Loucy (cell line): ENCODE measurements around the gene ITPRIPL1.

Source experiments
- H2AFZ ChIP-seq: fragments of 200-600 bp; sonication (generic); 2 replicates; pipeline ENCODE4 v1.6.0; 2016; ENCODE audit warnings: antibody characterized with exemption, mild to moderate bottlenecking, low read length, moderate library complexity
- H3F3A ChIP-seq: fragments of 200-600 bp; 2 replicates; pipeline ENCODE4 v1.6.0; 2016; ENCODE audit warnings: antibody characterized with exemption, low read depth, mild to moderate bottlenecking
- H3K27me3 ChIP-seq: fragments of 200-600 bp; sonication (generic); 2 replicates; pipeline ENCODE4 v1.6.1; 2014; ENCODE audit warnings: low read length, mild to moderate bottlenecking; ENCODE audit not compliant: insufficient read depth, poor library complexity, severe bottlenecking
- H3K36me3 ChIP-seq: fragments of 200-600 bp; sonication (generic); 2 replicates; pipeline ENCODE4 v1.6.1; 2016; ENCODE audit warnings: low read length; ENCODE audit not compliant: insufficient read depth
- H3K4me1 ChIP-seq: fragments of 200-600 bp; sonication (generic); 2 replicates; pipeline ENCODE4 v1.5.1; 2014; ENCODE audit warnings: low read length, mild to moderate bottlenecking; ENCODE audit not compliant: insufficient read depth, poor library complexity, severe bottlenecking
- H3K4me2 ChIP-seq: fragments of 200-600 bp; sonication (generic); 2 replicates; pipeline ENCODE4 v1.6.0; 2014; ENCODE audit warnings: antibody characterized with exemption, low read length, low read depth, mild to moderate bottlenecking; ENCODE audit not compliant: poor library complexity, severe bottlenecking
- H3K4me3 ChIP-seq: fragments of 200-600 bp; sonication (generic); 2 replicates; pipeline ENCODE4 v1.5.1; 2014; ENCODE audit warnings: low read length, mild to moderate bottlenecking, mixed read lengths; ENCODE audit not compliant: poor library complexity, severe bottlenecking
- H3K79me2 ChIP-seq: fragments of 200-600 bp; sonication (generic); 2 replicates; pipeline ENCODE4 v1.6.1; 2014; ENCODE audit warnings: low read length; ENCODE audit not compliant: insufficient read depth
- H3K9ac ChIP-seq: fragments of 200-600 bp; sonication (generic); 2 replicates; pipeline ENCODE4 v1.6.0; 2014; ENCODE audit warnings: mild to moderate bottlenecking, low read depth, low read length, moderate library complexity; ENCODE audit not compliant: poor library complexity, severe bottlenecking
- H3K9me2 ChIP-seq: fragments of 200-600 bp; sonication (generic); replicated peaks from 2 replicates; pipeline ENCODE4 v1.6.1; 2016; ENCODE audit warnings: low read depth, low read length, mixed read lengths
- H3K9me3 ChIP-seq: fragments of 200-600 bp; sonication (generic); 2 replicates; pipeline ENCODE4 v1.6.1; 2014; ENCODE audit warnings: mild to moderate bottlenecking, antibody characterized with exemption, low read length, low read depth; ENCODE audit not compliant: insufficient read depth
- H4K20me1 ChIP-seq: fragments of 200-600 bp; sonication (generic); 2 replicates; pipeline ENCODE4 v1.6.0; 2014; ENCODE audit warnings: antibody characterized with exemption, low read length, mild to moderate bottlenecking; ENCODE audit not compliant: insufficient read depth, poor library complexity, severe bottlenecking
- EZH2phosphoT487 ChIP-seq: fragments of 200-600 bp; IDR thresholded peaks from 2 replicates; pipeline ENCODE4 v1.6.1; 2018; ENCODE audit warnings: antibody characterized with exemption, mild to moderate bottlenecking, moderate library complexity, borderline replicate concordance
- TF ChIP-seq, protein P1 (sequence below): fragments of 200-600 bp; sonication (generic); conservative IDR thresholded peaks from 2 replicates; pipeline ENCODE4 v1.5.1; 2014; ENCODE audit warnings: mild to moderate bottlenecking, antibody characterized with exemption, low read length

Gene ITPRIPL1

GRCh38 chr2:96344011-96344410 is 18.9 kb downstream of the ITPRIPL1 start:
- TF ChIP-seq, protein P1, sequence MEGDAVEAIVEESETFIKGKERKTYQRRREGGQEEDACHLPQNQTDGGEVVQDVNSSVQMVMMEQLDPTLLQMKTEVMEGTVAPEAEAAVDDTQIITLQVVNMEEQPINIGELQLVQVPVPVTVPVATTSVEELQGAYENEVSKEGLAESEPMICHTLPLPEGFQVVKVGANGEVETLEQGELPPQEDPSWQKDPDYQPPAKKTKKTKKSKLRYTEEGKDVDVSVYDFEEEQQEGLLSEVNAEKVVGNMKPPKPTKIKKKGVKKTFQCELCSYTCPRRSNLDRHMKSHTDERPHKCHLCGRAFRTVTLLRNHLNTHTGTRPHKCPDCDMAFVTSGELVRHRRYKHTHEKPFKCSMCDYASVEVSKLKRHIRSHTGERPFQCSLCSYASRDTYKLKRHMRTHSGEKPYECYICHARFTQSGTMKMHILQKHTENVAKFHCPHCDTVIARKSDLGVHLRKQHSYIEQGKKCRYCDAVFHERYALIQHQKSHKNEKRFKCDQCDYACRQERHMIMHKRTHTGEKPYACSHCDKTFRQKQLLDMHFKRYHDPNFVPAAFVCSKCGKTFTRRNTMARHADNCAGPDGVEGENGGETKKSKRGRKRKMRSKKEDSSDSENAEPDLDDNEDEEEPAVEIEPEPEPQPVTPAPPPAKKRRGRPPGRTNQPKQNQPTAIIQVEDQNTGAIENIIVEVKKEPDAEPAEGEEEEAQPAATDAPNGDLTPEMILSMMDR: no peak
- TF ChIP-seq EZH2phosphoT487: no peak
- peaks cover 62% of the 10 kb centered on the region for H3K79me2 ChIP-seq
- H2AFZ ChIP-seq: no peak overlapping the region
- no peak overlapping the region for H3K4me2 ChIP-seq
- H3K9ac ChIP-seq: no peak overlapping the region
- H3K9me2 ChIP-seq: no peaks in the 10 kb centered on the region
- no peaks in the 10 kb centered on the region for H3K9me3 ChIP-seq
- peaks cover 71% of the 10 kb centered on the region for H3K36me3 ChIP-seq
- H3F3A ChIP-seq: no peaks in the 10 kb centered on the region
- no peak overlapping the region for H3K4me3 ChIP-seq
- no peaks in the 10 kb centered on the region for H3K27me3 ChIP-seq
- peaks cover 20% of the 10 kb centered on the region for H3K4me1 ChIP-seq
- peaks cover 6% of the 10 kb centered on the region for H4K20me1 ChIP-seq

DNA sequence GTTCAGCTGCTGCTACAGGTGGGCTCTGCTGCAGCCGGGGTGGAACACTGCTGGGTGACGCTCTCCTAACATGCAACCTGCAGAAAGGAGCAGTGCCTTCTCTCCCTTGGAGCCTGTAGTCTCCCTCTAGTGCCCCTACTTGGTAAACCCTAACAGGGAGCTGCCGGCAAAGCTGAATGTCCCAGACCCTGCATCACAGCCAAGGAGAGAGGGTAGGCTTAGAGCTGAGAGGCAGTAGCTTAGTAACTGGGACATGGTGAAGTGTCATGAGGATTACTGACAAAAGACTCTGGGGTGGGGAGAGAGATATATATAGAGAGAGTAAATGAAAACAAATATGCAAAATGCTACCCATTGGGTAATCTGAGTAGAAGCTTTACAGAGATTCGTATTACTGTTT is 20.3 kb downstream of the ITPRIPL1 start:
- no peak overlapping the region for H3K4me2 ChIP-seq
- H3K79me2 ChIP-seq: peaks cover 48% of the 10 kb centered on the region
- H3K9ac ChIP-seq: no peak overlapping the region
- no peak overlapping the region for H3K4me3 ChIP-seq
- TF ChIP-seq, protein P1: peak; percentile 36
- no peak for TF ChIP-seq EZH2phosphoT487
- no peaks in the 10 kb centered on the region for H3K9me3 ChIP-seq
- no peaks in the 10 kb centered on the region for H3K9me2 ChIP-seq
- H3K27me3 ChIP-seq: no peaks in the 10 kb centered on the region
- H3K36me3 ChIP-seq: peaks cover 85% of the 10 kb centered on the region
- no peaks in the 10 kb centered on the region for H3F3A ChIP-seq
- H3K4me1 ChIP-seq: peaks cover 12% of the 10 kb centered on the region
- no peak overlapping the region for H2AFZ ChIP-seq
- H4K20me1 ChIP-seq: peaks cover 6% of the 10 kb centered on the region

- H3K36me3 ChIP-seq: peaks cover 90% of the 10 kb centered on the region
- H3K27me3 ChIP-seq: no peaks in the 10 kb centered on the region
- H3K9me2 ChIP-seq: no peaks in the 10 kb centered on the region
- no peaks in the 10 kb centered on the region for H3F3A ChIP-seq
- H3K9ac ChIP-seq: no peak overlapping the region
- no peak overlapping the region for H3K4me3 ChIP-seq
- H3K4me1 ChIP-seq: peaks cover 7% of the 10 kb centered on the region
- H3K4me2 ChIP-seq: no peak overlapping the region
- H3K9me3 ChIP-seq: no peaks in the 10 kb centered on the region
- H3K79me2 ChIP-seq: peaks cover 42% of the 10 kb centered on the region
- TF ChIP-seq EZH2phosphoT487: no peak
- TF ChIP-seq, protein P1: no peak
- H2AFZ ChIP-seq: no peak overlapping the region
- H4K20me1 ChIP-seq: peaks cover 2% of the 10 kb centered on the region
Observed at GRCh38 chr2:96345868-96346462, 20.8 kb downstream of the ITPRIPL1 start.
